IMR-90 (cell line): ENCODE data around the gene PSD2. TPM values are rescaled to one million over a fixed set of nuclear protein-coding genes. Genes with fewer than 3 reads are reported as not detected.
A peak's percentile ranks its signal among the peaks of the same experiment; 100 is the strongest.

ENCODE experiments used
- ATAC-seq: fragments of 200-7000 bp; cut with Tn5 transposase; 2 replicates; pipeline ENCODE4 v1.9.1; 2020; ENCODE audit warnings: low read depth, mild to moderate bottlenecking, moderate library complexity
- BruUV-seq: library from RNA; stranded (reverse); fragments of 400-500 nt; replicated peaks from 2 replicates; lab custom pipeline; 2021; lab: Mats Ljungman, UMichigan
- CTCF ChIA-PET: fragments of 300-600 bp; formaldehyde crosslinking; extraction: SDS; loops from one replicate; lab custom pipeline; 2021; ENCODE audit warnings: antibody characterized with exemption; lab: Yijun Ruan, JAX
- POLR2A ChIA-PET: fragments of 300-600 bp; sonication (Branson Sonifier 250); formaldehyde crosslinking; loops from one replicate; lab custom pipeline; 2022; ENCODE audit warnings: antibody characterized with exemption; ENCODE audit not compliant: unreplicated experiment; lab: Charles Lee
- DNase-seq: peaks from one replicate; pipeline ENCODE4 v3.0.0; 2013
- H2AFZ ChIP-seq: replicated peaks from 2 replicates; pipeline ENCODE3; 2013; ENCODE audit warnings: low read length, mild to moderate bottlenecking; ENCODE audit not compliant: poor library complexity
- H2AK5ac ChIP-seq: 2 replicates; pipeline ENCODE4 v1.6.1; 2013; ENCODE audit warnings: low read depth, low read length, inconsistent platforms
- H2AK9ac ChIP-seq: replicated peaks from 2 replicates; pipeline ENCODE3; 2013; ENCODE audit warnings: mild to moderate bottlenecking, low read depth, low read length, moderate library complexity; ENCODE audit not compliant: poor library complexity
- H2BK120ac ChIP-seq: 2 replicates; pipeline ENCODE4 v1.6.1; 2013; ENCODE audit warnings: low read depth, low read length, inconsistent platforms
- H2BK15ac ChIP-seq: 3 replicates; pipeline ENCODE4 v1.6.1; 2013; ENCODE audit warnings: low read depth, low read length, inconsistent platforms
- H2BK20ac ChIP-seq: 2 replicates; pipeline ENCODE4 v1.6.1; 2013; ENCODE audit warnings: low read depth, mild to moderate bottlenecking, inconsistent platforms, low read length, moderate library complexity
- H2BK5ac ChIP-seq: 2 replicates; pipeline ENCODE4 v1.6.1; 2013; ENCODE audit warnings: mild to moderate bottlenecking, low read depth, low read length, inconsistent platforms; ENCODE audit not compliant: poor library complexity, severe bottlenecking
- H3K14ac ChIP-seq: replicated peaks from 2 replicates; pipeline ENCODE4 v1.6.1; 2013; ENCODE audit warnings: low read depth, low read length, inconsistent platforms
- H3K18ac ChIP-seq: 2 replicates; pipeline ENCODE4 v1.6.1; 2013; ENCODE audit warnings: low read depth, low read length, control low read depth
- H3K23ac ChIP-seq: 2 replicates; pipeline ENCODE4 v1.6.1; 2013; ENCODE audit warnings: low read depth, low read length, inconsistent platforms
- H3K27ac ChIP-seq: 2 replicates; pipeline ENCODE4 v1.5.1; 2013; ENCODE audit warnings: mild to moderate bottlenecking, control low read depth, low read length; ENCODE audit not compliant: insufficient read depth
- H3K27me3 ChIP-seq: 2 replicates; pipeline ENCODE4 v1.6.1; 2013; ENCODE audit warnings: low read length; ENCODE audit not compliant: control insufficient read depth, insufficient read depth
- H3K36me3 ChIP-seq: 2 replicates; pipeline ENCODE4 v1.6.1; 2013; ENCODE audit warnings: low read length, mixed read lengths; ENCODE audit not compliant: control insufficient read depth, insufficient read depth
- H3K4ac ChIP-seq: 2 replicates; pipeline ENCODE4 v1.6.1; 2013; ENCODE audit warnings: low read depth, low read length, inconsistent platforms
- H3K4me1 ChIP-seq: 2 replicates; pipeline ENCODE4 v1.6.1; 2013; ENCODE audit warnings: low read length, mixed read lengths; ENCODE audit not compliant: control insufficient read depth, insufficient read depth
- H3K4me2 ChIP-seq: 2 replicates; pipeline ENCODE4 v1.6.1; 2013; ENCODE audit warnings: low read depth, mild to moderate bottlenecking, control low read depth, low read length, moderate library complexity
- H3K4me3 ChIP-seq: 2 replicates; pipeline ENCODE4 v1.5.1; 2013; ENCODE audit warnings: low read depth, mild to moderate bottlenecking, control low read depth, low read length, moderate library complexity; ENCODE audit not compliant: insufficient read depth
- H3K56ac ChIP-seq: 2 replicates; pipeline ENCODE4 v1.6.1; 2013; ENCODE audit warnings: low read length, inconsistent platforms; ENCODE audit not compliant: insufficient read depth; ENCODE audit errors: extremely low read depth
- H3K79me1 ChIP-seq, 2 experiments: 2 replicates each; pipeline ENCODE4 v1.6.1; 2013; ENCODE audit warnings: low read length in 2 of 2, inconsistent platforms in 1 of 2, low read depth in 1 of 2
- H3K9ac ChIP-seq: 2 replicates; pipeline ENCODE4 v1.6.1; 2013; ENCODE audit warnings: low read depth, low read length, control low read depth
- H3K9me1 ChIP-seq: 2 replicates; pipeline ENCODE4 v1.6.1; 2013; ENCODE audit warnings: low read length, inconsistent platforms; ENCODE audit not compliant: insufficient read depth
- H3K9me3 ChIP-seq: 2 replicates; pipeline ENCODE4 v1.6.1; 2013; ENCODE audit warnings: low read length; ENCODE audit not compliant: control insufficient read depth, insufficient read depth
- H4K20me1 ChIP-seq: 2 replicates; pipeline ENCODE4 v1.6.1; 2013; ENCODE audit warnings: low read length, inconsistent platforms; ENCODE audit not compliant: insufficient read depth
- H4K5ac ChIP-seq: 2 replicates; pipeline ENCODE4 v1.6.1; 2013; ENCODE audit warnings: mild to moderate bottlenecking, low read depth, low read length, control low read depth
- H4K8ac ChIP-seq, 2 experiments: 2 replicates each; pipeline ENCODE4 v1.6.1; 2013; ENCODE audit warnings: low read depth in 2 of 2, low read length in 2 of 2, control low read depth in 1 of 2, inconsistent platforms in 1 of 2
- H4K91ac ChIP-seq: 2 replicates; pipeline ENCODE4 v1.6.1; 2013; ENCODE audit warnings: low read depth, low read length, inconsistent platforms; ENCODE audit not compliant: insufficient read depth
- BHLHE40 ChIP-seq: fragments of 150-350 bp; IDR thresholded peaks from 2 replicates; pipeline ENCODE4 v1.6.1; 2016; ENCODE audit warnings: mild to moderate bottlenecking, low read depth, low read length
- CEBPB ChIP-seq: IDR thresholded peaks from 2 replicates; pipeline ENCODE4 v1.6.1; 2012; ENCODE audit warnings: low read depth, low read length, improper control_type of control experiment
- CHD1 ChIP-seq: IDR thresholded peaks from 2 replicates; pipeline ENCODE4 v1.6.1; 2012; ENCODE audit warnings: low read depth, low read length, improper control_type of control experiment
- CTCF ChIP-seq: conservative IDR thresholded peaks from 2 replicates; pipeline ENCODE4 v1.5.1; 2012; ENCODE audit warnings: mild to moderate bottlenecking, low read depth, low read length, improper control_type of control experiment
- ELK1 ChIP-seq: fragments of 150-350 bp; IDR thresholded peaks from 2 replicates; pipeline ENCODE4 v1.6.1; 2016; ENCODE audit warnings: low read depth, mild to moderate bottlenecking, low read length, moderate library complexity, borderline replicate concordance
- FOS ChIP-seq: fragments of 150-350 bp; IDR thresholded peaks from 2 replicates; pipeline ENCODE4 v1.6.1; 2016; ENCODE audit warnings: low read depth, low read length
- MAFK ChIP-seq: IDR thresholded peaks from 2 replicates; pipeline ENCODE4 v1.6.1; 2012; ENCODE audit warnings: low read depth, low read length, improper control_type of control experiment
- MAZ ChIP-seq: IDR thresholded peaks from 2 replicates; pipeline ENCODE4 v1.6.1; 2012; ENCODE audit warnings: low read depth, mild to moderate bottlenecking, low read length, improper control_type of control experiment, moderate library complexity, borderline replicate concordance
- MXI1 ChIP-seq: IDR thresholded peaks from 2 replicates; pipeline ENCODE4 v1.6.1; 2012; ENCODE audit warnings: low read depth, mild to moderate bottlenecking, low read length, moderate library complexity, borderline replicate concordance
- NFE2L2 ChIP-seq: fragments of 150-350 bp; IDR thresholded peaks from 2 replicates; pipeline ENCODE4 v1.6.1; 2016; ENCODE audit warnings: low read depth, mild to moderate bottlenecking, low read length
- POLR2A ChIP-seq: IDR thresholded peaks from 2 replicates; pipeline ENCODE4 v1.6.1; 2012; ENCODE audit warnings: mild to moderate bottlenecking, low read depth, low read length
- RAD21 ChIP-seq: IDR thresholded peaks from 2 replicates; pipeline ENCODE4 v1.6.1; 2012; ENCODE audit warnings: low read length, improper control_type of control experiment
- RCOR1 ChIP-seq: IDR thresholded peaks from 2 replicates; pipeline ENCODE4 v1.6.1; 2012; ENCODE audit warnings: mild to moderate bottlenecking, low read length, improper control_type of control experiment; ENCODE audit not compliant: insufficient replicate concordance
- SMC3 ChIP-seq: fragments of 150-350 bp; IDR thresholded peaks from 2 replicates; pipeline ENCODE4 v1.6.1; 2016; ENCODE audit warnings: low read depth, mild to moderate bottlenecking, antibody characterized with exemption, low read length, moderate library complexity
- USF2 ChIP-seq: fragments of 150-350 bp; IDR thresholded peaks from 2 replicates; pipeline ENCODE4 v1.6.1; 2017; ENCODE audit warnings: mild to moderate bottlenecking, antibody characterized with exemption, low read length, low read depth
- WGBS, 2 experiments: methylation state at CpG; one replicate each; pipeline versions ENCODE4 v1.1.5 to v1.1.7; 2013; ENCODE audit warnings: missing lambda C conversion rate in 2 of 2; ENCODE audit not compliant: insufficient read length in 1 of 2; ENCODE audit errors: extremely low coverage in 2 of 2; 5-methylcytosine and 5-hydroxymethylcytosine counted together
- dilution Hi-C: fragments of 300-500 bp; cut with HindIII; formaldehyde crosslinking; loops from one replicate; pipeline ENCODE4 v1.14.3; 2018; ENCODE audit warnings: low sequenced_read_pairs; ENCODE audit not compliant: unreplicated experiment
- in situ Hi-C: fragments of 300-500 bp; cut with MboI; formaldehyde crosslinking; loops from 3 replicates; pipeline ENCODE4 v1.14.3; 2019; ENCODE audit warnings: low sequenced_read_pairs, inconsistent platforms, mixed read lengths
- intact Hi-C: fragments of 100-400 bp; cut with micrococcal nuclease; formaldehyde crosslinking; loops from 2 replicates; pipeline ENCODE4 v1.10.0; 2022
- polyA plus RNA-seq, 3 experiments: library from polyadenylated mRNA; depleted of rRNA; stranded (reverse); fragments of >200 nt; gene quantifications; 2 replicates each; pipeline ENCODE4 v1.2.3, GENCODE V29; 2012; ENCODE audit warnings: low replicate concordance in 1 of 3
- total RNA-seq: library from RNA; depleted of rRNA; stranded (reverse); fragments of >200 nt; gene quantifications from 2 replicates; pipeline ENCODE4 v1.2.3, GENCODE V29; 2012

The PSD2 gene
- total and polyA plus RNA-seq, 2 of the 4 experiments (the other 2 are of a cell fraction), result 0.05 TPM; not detected in 1

GRCh38 chr5:139844472-139845145 is 49.0 kb downstream of the PSD2 start:
- Histone ChIP-seq H3K4me2 (no peak overlapping the region), H3K14ac (no peak overlapping the region), H2BK120ac (no peak overlapping the region), H3K4me3 (no peak overlapping the region), H4K91ac (no peak overlapping the region), H4K20me1 (no peaks in the 10 kb centered on the region; the same call in 1 of the 2 replicates), H2BK20ac (no peak overlapping the region), H4K5ac (no peak overlapping the region), H2BK5ac (no peak overlapping the region), H3K18ac (no peak overlapping the region), H3K9ac (no peak overlapping the region), H2AK9ac (peak overlapping the region; percentile 81), H3K27me3 (peaks cover 53% of the 10 kb centered on the region), H3K9me1 (no peaks in the 10 kb centered on the region), H3K4me1 (no peaks in the 10 kb centered on the region), H3K79me1 (no peaks in the 10 kb centered on the region), H2BK15ac (no peak overlapping the region), H4K8ac (no peak overlapping the region), H3K9me3 (no peaks in the 10 kb centered on the region), H3K36me3 (no peaks in the 10 kb centered on the region), H2AFZ (peak overlapping the region; percentile 18), H3K27ac (no peak overlapping the region), H3K23ac (no peak overlapping the region), H2AK5ac (no peak overlapping the region), H3K56ac (no peak overlapping the region), H3K4ac (no peak overlapping the region)
- ChIA-PET POLR2A (no interaction called here), CTCF (interaction anchor here (0.7 kb wide), 1 partner anchor 56 kb away, joined by 3 read pairs; no protein-coding TSS in a partner anchor)
- dilution Hi-C loops (no loop called here), in situ Hi-C loops (loop anchor here (5.0 kb wide), 1 partner anchor 52 kb away; no protein-coding TSS in a partner anchor), intact Hi-C loops (loop anchor here (1.0 to 10.0 kb wide), 3 partner anchors 37 to 210 kb away; no protein-coding TSS in a partner anchor)
- DNase-seq, result peak; percentile 64
- ATAC-seq, result peak; percentile 84
- WGBS, 2 experiments, result 51% methylated on average over 10 of the region's 18 CpGs; no CpG with 5 or more reads in 1 of the 2 experiments
- BruUV-seq, result no TSS peak
- TF ChIP-seq USF2 (no peak), MAZ (no peak), POLR2A (no peak), RCOR1 (no peak), CTCF (peak; percentile 69), RAD21 (peak; percentile 66), MXI1 (no peak), NFE2L2 (no peak), FOS (no peak), MAFK (no peak), SMC3 (peak; percentile 76), ELK1 (no peak), CEBPB (no peak), BHLHE40 (no peak), CHD1 (no peak)
